ENCODE measurements around the gene DOK6. TPM values are rescaled to one million over a fixed set of nuclear protein-coding genes. Genes with fewer than 3 reads are reported as not detected.

DOK6 gene
- total RNA-seq, 1 donor from 2014 or later = 19.7 TPM

- H3K4me1 Mint-ChIP-seq (ENCODE audit: low read depth, unreplicated experiment) = peaks cover 5% of the 10 kb centered on the region
- no peaks in the 10 kb centered on the region for H3K9me3 Mint-ChIP-seq (ENCODE audit: unreplicated experiment)
- no peaks in the 10 kb centered on the region for H3K36me3 Mint-ChIP-seq (ENCODE audit: unreplicated experiment)
- no peak overlapping the region for H3K4me3 Mint-ChIP-seq (ENCODE audit: unreplicated experiment)
- H3K27me3 Mint-ChIP-seq (ENCODE audit: unreplicated experiment) = no peaks in the 10 kb centered on the region
- H3K27ac Mint-ChIP-seq (ENCODE audit: unreplicated experiment) = no peak overlapping the region
- no peak for TF ChIP-seq CTCF (IDR thresholded peaks at IDR 0.05; ENCODE audit: partially characterized antibody, unreplicated experiment)
- no peak for DNase-seq
These were observed 247.8 kb downstream of the DOK6 start for GRCh38 chr18:69648486-69648885.

GRCh38 chr18:69649684-69650083 is 249.0 kb downstream of the DOK6 start:
- no peak for TF ChIP-seq CTCF (IDR thresholded peaks at IDR 0.05; ENCODE audit: partially characterized antibody, unreplicated experiment)

GRCh38 chr18:69651243-69651642 is 250.6 kb downstream of the DOK6 start:
- H3K27ac Mint-ChIP-seq (ENCODE audit: unreplicated experiment) = no peak overlapping the region
- H3K9me3 Mint-ChIP-seq (ENCODE audit: unreplicated experiment) = no peaks in the 10 kb centered on the region
- no peak for TF ChIP-seq CTCF (IDR thresholded peaks at IDR 0.05; ENCODE audit: partially characterized antibody, unreplicated experiment)
- DNase-seq = no peak
- no peaks in the 10 kb centered on the region for H3K27me3 Mint-ChIP-seq (ENCODE audit: unreplicated experiment)
- peaks cover 5% of the 10 kb centered on the region for H3K4me1 Mint-ChIP-seq (ENCODE audit: low read depth, unreplicated experiment)
- H3K36me3 Mint-ChIP-seq (ENCODE audit: unreplicated experiment) = no peaks in the 10 kb centered on the region
- H3K4me3 Mint-ChIP-seq (ENCODE audit: unreplicated experiment) = no peak overlapping the region

More at GRCh38 chr18:69649684-69650083, 249.0 kb downstream of the DOK6 start:
- no peaks in the 10 kb centered on the region for H3K36me3 Mint-ChIP-seq (ENCODE audit: unreplicated experiment)
- H3K4me1 Mint-ChIP-seq (ENCODE audit: low read depth, unreplicated experiment) = peaks cover 5% of the 10 kb centered on the region
- no peak overlapping the region for H3K27ac Mint-ChIP-seq (ENCODE audit: unreplicated experiment)
- no peak for DNase-seq
- no peaks in the 10 kb centered on the region for H3K27me3 Mint-ChIP-seq (ENCODE audit: unreplicated experiment)
- no peaks in the 10 kb centered on the region for H3K9me3 Mint-ChIP-seq (ENCODE audit: unreplicated experiment)
- H3K4me3 Mint-ChIP-seq (ENCODE audit: unreplicated experiment) = no peak overlapping the region

- Mint-ChIP-seq H3K36me3 (ENCODE audit: unreplicated experiment) (no peaks in the 10 kb centered on the region), H3K27me3 (ENCODE audit: unreplicated experiment) (no peaks in the 10 kb centered on the region), H3K4me3 (ENCODE audit: unreplicated experiment) (no peak overlapping the region), H3K9me3 (ENCODE audit: unreplicated experiment) (no peaks in the 10 kb centered on the region), H3K4me1 (ENCODE audit: low read depth, unreplicated experiment) (peaks cover 15% of the 10 kb centered on the region), H3K27ac (ENCODE audit: unreplicated experiment) (no peak overlapping the region)
- TF ChIP-seq CTCF (IDR thresholded peaks at IDR 0.05; ENCODE audit: partially characterized antibody, unreplicated experiment) = no peak
- no peak for DNase-seq
These were observed 255.1 kb downstream of the DOK6 start for GRCh38 chr18:69655816-69656215.

GRCh38 chr18:69658103-69658502 is 257.4 kb downstream of the DOK6 start:
- H3K27me3 Mint-ChIP-seq (ENCODE audit: unreplicated experiment) = peaks cover 2% of the 10 kb centered on the region
- peaks cover 12% of the 10 kb centered on the region for H3K4me1 Mint-ChIP-seq (ENCODE audit: low read depth, unreplicated experiment)
- no peaks in the 10 kb centered on the region for H3K9me3 Mint-ChIP-seq (ENCODE audit: unreplicated experiment)
- no peak for DNase-seq
- no peak overlapping the region for H3K4me3 Mint-ChIP-seq (ENCODE audit: unreplicated experiment)
- H3K27ac Mint-ChIP-seq (ENCODE audit: unreplicated experiment) = no peak overlapping the region
- TF ChIP-seq CTCF (IDR thresholded peaks at IDR 0.05; ENCODE audit: partially characterized antibody, unreplicated experiment) = no peak
- H3K36me3 Mint-ChIP-seq (ENCODE audit: unreplicated experiment) = no peaks in the 10 kb centered on the region
